HG03571 (cell line): ENCODE data around the gene GLRX5.
"Not testable (repeated sequence)": the region's sequence is repeated elsewhere in the genome, so short reads cannot be mapped to it uniquely, and the experiment has no call there.

Source experiments
- ATAC-seq: cut with Tn5 transposase; IDR thresholded peaks from one replicate; pipeline ENCODE4 v1.9.1; 2021; ENCODE audit not compliant: unreplicated experiment

GLRX5 gene

GRCh38 chr14:95498622-95499353, 36.1 kb upstream of the GLRX5 start:
- no peak for ATAC-seq

DNA sequence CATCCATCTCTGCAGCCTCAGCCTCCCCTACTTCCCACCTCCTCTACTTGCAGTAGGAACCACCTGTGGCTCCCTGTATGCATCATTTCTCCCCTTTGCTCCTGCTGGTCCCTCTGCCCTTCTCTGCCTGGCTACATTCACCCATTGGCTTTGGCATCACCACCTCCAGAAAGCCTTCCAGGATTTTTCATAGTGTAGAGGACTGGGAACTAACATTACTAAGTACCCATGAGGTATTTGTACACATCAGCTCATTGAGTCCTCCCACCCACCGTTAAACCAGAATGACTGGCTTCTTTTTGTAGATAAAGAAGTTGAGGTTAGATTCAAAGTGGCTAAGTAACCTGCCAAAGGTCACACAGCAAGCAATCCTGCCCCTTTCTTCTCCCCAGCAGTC, 35.5 kb upstream of the GLRX5 start:
- ATAC-seq = no peak

GRCh38 chr14:95500201-95500681, 34.6 kb upstream of the GLRX5 start:
- ATAC-seq = no peak

- ATAC-seq = no peak
Observed at GRCh38 chr14:95500772-95501401, 34.0 kb upstream of the GLRX5 start.

GRCh38 chr14:95502381-95502950, 32.4 kb upstream of the GLRX5 start:
- no peak for ATAC-seq

DNA sequence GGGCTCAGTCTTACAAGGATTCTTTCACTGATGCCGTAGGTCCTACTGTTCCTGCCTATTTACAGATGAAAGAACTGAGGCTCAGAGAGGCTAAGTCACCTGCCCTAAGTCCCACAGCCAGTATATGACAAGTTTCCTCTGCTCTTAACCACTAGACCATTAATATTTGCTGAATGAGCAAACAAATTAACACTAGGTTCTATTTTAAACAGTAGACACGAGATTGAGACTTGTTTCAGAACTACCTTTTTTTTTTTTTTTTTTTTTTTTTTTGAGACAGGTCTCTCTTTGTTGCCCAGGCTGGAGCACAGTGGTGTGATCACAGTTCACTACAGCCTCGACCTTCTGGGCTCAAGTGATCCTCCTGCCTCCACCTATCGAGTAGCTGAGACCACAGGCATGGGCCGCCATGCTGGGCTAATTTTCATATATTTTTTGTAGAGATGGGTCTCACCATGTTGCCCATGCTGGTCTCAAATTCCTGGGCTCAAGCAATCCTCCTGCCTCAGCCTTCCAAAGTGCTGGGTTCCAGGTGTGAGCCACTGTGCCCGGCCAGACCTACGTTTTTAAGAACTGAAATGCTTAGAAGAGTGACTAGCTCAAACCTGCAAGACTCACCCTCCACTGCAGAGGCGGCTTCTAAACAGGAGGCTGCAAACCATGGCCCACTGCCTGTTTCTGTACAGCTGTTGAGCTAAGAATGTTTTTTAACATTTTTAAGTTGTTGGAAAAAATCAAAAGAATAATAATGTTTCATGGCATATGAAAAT, 31.3 kb upstream of the GLRX5 start:
- peak; percentile 47 for ATAC-seq

GRCh38 chr14:95504135-95505029, 30.5 kb upstream of the GLRX5 start:
- ATAC-seq = no peak

- no peak for ATAC-seq
Observed at GRCh38 chr14:95505030-95505589, 29.7 kb upstream of the GLRX5 start.

- no peak for ATAC-seq
Observed at GRCh38 chr14:95507174-95507573, 27.7 kb upstream of the GLRX5 start.

GRCh38 chr14:95507701-95508103, 27.1 kb upstream of the GLRX5 start:
- ATAC-seq = no peak

- ATAC-seq = no peak
Observed at GRCh38 chr14:95508377-95508776, 26.5 kb upstream of the GLRX5 start.

DNA sequence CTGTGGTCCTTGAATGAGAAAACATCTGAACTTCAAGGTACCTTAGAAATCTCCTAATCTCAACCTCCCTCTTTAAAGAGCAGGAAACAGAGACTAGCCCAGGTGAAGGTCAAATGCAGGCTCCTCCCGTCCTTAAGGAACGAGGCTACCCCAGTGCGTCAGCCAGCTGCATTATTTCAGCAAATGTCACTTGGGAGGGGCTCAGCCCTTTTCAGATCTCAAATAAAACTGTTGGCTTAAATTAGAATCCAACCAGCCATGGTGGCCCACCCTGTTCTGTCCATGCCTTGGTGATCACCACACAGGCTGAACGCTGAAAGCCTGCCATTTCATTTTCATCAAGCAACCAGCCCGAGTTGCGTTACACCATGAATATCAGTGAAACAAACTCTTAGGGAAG, 25.4 kb upstream of the GLRX5 start:
- ATAC-seq = no peak

GRCh38 chr14:95510344-95510743, 24.5 kb upstream of the GLRX5 start:
- not testable (repeated sequence) for ATAC-seq

- ATAC-seq = no peak
Observed at GRCh38 chr14:95510804-95511203, 24.0 kb upstream of the GLRX5 start.

- ATAC-seq = no peak
Observed at GRCh38 chr14:95511687-95512086, 23.2 kb upstream of the GLRX5 start.

DNA sequence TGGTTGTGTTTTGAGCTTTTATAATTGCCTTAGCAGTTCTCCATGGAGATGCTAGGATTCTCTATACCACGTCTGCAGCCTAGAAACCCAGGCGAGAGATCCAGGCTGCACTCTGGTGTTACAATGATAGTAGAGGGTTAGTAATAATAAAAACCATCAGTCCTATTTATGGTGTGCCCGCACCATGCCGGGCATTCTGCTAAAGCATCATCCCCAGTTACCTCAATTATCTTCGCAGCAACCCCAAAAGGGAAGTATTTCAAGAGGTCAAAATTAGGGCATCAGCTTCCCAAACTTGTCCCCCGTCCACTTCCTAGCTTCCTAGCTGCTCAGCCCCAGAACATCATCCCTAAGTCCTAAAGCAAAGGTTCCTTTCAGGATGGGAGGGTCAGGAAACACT, 21.6 kb upstream of the GLRX5 start:
- no peak for ATAC-seq

- no peak for ATAC-seq
Observed at GRCh38 chr14:95514131-95515079, 20.4 kb upstream of the GLRX5 start.

DNA sequence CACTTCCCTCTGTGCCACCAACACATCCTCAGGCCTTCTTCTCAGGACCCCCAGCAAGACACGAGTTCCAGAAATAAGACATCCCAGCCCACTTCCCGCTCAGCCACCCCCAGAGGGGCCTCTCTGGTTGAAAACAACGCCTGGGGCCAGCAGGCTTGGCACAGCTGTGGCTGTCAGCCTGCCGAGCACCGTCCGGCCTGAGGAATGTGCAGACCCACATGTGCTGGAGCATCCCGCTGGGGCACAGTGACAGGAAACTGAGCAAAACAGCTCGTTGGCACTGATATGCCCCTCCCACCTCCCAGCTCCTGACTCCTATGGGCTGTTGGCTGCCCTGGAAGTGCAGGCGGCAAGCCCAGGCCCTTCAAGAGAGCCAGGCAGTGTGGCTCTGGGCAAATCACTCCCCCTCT, 19.8 kb upstream of the GLRX5 start:
- ATAC-seq = no peak
